ENCODE measurements around the gene C1QTNF1.

C1QTNF1 gene

DNA sequence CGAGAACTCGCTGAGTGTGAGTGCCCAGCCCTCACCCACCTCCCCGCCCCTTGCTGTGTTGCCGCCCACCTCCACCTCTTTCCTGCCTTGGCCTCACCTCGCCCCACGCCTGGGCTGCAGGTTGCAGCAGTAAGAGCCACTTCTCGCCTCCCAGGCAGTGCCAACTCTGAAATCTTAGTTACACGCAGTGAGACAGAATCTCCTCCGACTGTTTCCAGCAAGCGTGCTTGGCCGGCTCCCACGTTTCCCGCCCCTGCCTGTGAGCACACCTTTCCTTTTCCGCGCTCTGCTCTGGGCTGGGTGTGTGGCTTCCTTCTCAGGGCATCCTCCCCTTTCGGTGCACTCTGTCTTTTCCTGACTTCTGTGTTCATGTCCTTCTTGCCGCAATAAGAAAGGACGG, 56.4 kb downstream of the C1QTNF1 start:
- Histone ChIP-seq H3K27me3 (ENCODE audit: low read depth) (no peaks in the 10 kb centered on the region), H3K36me3 (replicated peaks) (peaks cover 36% of the 10 kb centered on the region), H3K9me3 (no peaks in the 10 kb centered on the region), H3K4me1 (no peaks in the 10 kb centered on the region; the same call in 1 of the 2 replicates), H3K4me3 (no peak overlapping the region)
- no peak for DNase-seq (ENCODE audit: low spot score in 2 of 2)
- in situ Hi-C loops (cut with MboI; ENCODE audit: low sequenced_read_pairs) = loop anchor here (5.0 to 10.0 kb wide), 2 partner anchors 33 to 314 kb away; no protein-coding TSS in a partner anchor

GRCh38 chr17:79080761-79081290, 56.9 kb downstream of the C1QTNF1 start:
- in situ Hi-C loops (cut with MboI; ENCODE audit: low sequenced_read_pairs) = loop anchor here (5.0 to 10.0 kb wide), 2 partner anchors 34 to 314 kb away; no protein-coding TSS in a partner anchor
- peaks cover 36% of the 10 kb centered on the region for H3K36me3 ChIP-seq (replicated peaks)
- no peaks in the 10 kb centered on the region for H3K9me3 ChIP-seq
- no peaks in the 10 kb centered on the region; the same call in 1 of the 2 replicates for H3K4me1 ChIP-seq
- H3K4me3 ChIP-seq = no peak overlapping the region
- no peak for DNase-seq (ENCODE audit: low spot score in 2 of 2)
- H3K27me3 ChIP-seq (ENCODE audit: low read depth) = no peaks in the 10 kb centered on the region

DNA sequence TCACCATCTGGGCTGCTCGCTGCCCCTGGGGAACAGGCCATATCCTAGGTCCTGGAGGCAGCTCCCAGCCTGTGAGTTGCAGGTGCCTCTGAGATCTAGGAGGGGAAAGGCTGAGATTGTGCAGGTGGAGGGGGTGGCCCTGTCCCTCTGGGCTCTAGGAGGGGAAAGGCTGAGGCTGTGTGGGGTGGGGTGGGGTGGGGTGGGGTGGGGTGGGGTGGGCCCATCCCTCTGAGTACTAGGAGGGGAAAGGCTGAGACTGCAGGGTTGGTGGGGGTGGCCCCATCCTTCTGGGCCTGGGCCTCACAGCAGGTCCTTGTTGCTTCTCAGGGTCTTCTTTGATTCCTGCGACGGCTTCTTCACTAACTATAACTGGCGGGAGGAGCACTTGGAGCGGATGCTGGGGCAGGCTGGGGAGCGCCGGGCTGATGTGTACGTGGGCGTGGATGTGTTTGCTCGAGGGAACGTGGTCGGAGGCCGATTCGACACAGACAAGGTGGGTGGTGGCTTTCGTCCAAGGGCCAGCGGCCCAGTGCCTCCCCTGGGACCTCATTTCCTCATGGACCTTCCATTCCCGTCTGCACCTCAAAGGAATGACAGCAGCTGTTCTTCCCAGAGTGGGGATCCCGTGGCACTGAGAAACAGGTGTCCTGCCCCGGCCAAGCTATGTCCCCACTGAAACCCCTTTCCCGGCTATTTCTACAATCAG, 57.8 kb downstream of the C1QTNF1 start:
- in situ Hi-C loops (cut with MboI; ENCODE audit: low sequenced_read_pairs) = loop anchor here (5.0 to 10.0 kb wide), 2 partner anchors 34 to 313 kb away; no protein-coding TSS in a partner anchor
- Histone ChIP-seq H3K9me3 (no peaks in the 10 kb centered on the region), H3K27me3 (ENCODE audit: low read depth) (no peaks in the 10 kb centered on the region), H3K36me3 (replicated peaks) (peaks cover 36% of the 10 kb centered on the region), H3K4me1 (no peaks in the 10 kb centered on the region), H3K4me3 (no peak overlapping the region)
- no peak for DNase-seq (ENCODE audit: low spot score in 2 of 2)

- no peaks in the 10 kb centered on the region for H3K9me3 ChIP-seq
- no peak overlapping the region for H3K4me3 ChIP-seq
- peaks cover 41% of the 10 kb centered on the region for H3K36me3 ChIP-seq (replicated peaks)
- in situ Hi-C loops (cut with MboI; ENCODE audit: low sequenced_read_pairs) = loop anchor here (5.0 to 10.0 kb wide), 2 partner anchors 35 to 312 kb away; no protein-coding TSS in a partner anchor
- DNase-seq (ENCODE audit: low spot score in 2 of 2) = peak in 1 of 2 experiments; percentile 77
- no peaks in the 10 kb centered on the region for H3K27me3 ChIP-seq (ENCODE audit: low read depth)
- no peaks in the 10 kb centered on the region for H3K4me1 ChIP-seq
Measured at GRCh38 chr17:79082311-79083190, 58.6 kb downstream of the C1QTNF1 start.

- H3K4me1 ChIP-seq = no peaks in the 10 kb centered on the region
- no peaks in the 10 kb centered on the region for H3K27me3 ChIP-seq (ENCODE audit: low read depth)
- H3K4me3 ChIP-seq = no peak overlapping the region
- H3K36me3 ChIP-seq (replicated peaks) = peaks cover 40% of the 10 kb centered on the region
- no peaks in the 10 kb centered on the region for H3K9me3 ChIP-seq
- in situ Hi-C loops (cut with MboI; ENCODE audit: low sequenced_read_pairs) = loop anchor here (5.0 to 10.0 kb wide), 2 partner anchors 36 to 311 kb away; no protein-coding TSS in a partner anchor
- no peak for DNase-seq (ENCODE audit: low spot score in 2 of 2)
Measured at GRCh38 chr17:79083191-79083971, 59.4 kb downstream of the C1QTNF1 start.

GRCh38 chr17:79084291-79085153, 60.6 kb downstream of the C1QTNF1 start:
- Histone ChIP-seq H3K4me1 (no peaks in the 10 kb centered on the region), H3K27me3 (ENCODE audit: low read depth) (no peaks in the 10 kb centered on the region), H3K9me3 (no peaks in the 10 kb centered on the region), H3K36me3 (replicated peaks) (peaks cover 34% of the 10 kb centered on the region), H3K4me3 (no peak overlapping the region)
- in situ Hi-C loops (cut with MboI; ENCODE audit: low sequenced_read_pairs) = loop anchor here (5.0 to 10.0 kb wide), 2 partner anchors 37 to 310 kb away; no protein-coding TSS in a partner anchor
- no peak for DNase-seq (ENCODE audit: low spot score in 2 of 2)

GRCh38 chr17:79085154-79085920, 61.4 kb downstream of the C1QTNF1 start:
- Histone ChIP-seq H3K4me3 (no peak overlapping the region), H3K27me3 (ENCODE audit: low read depth) (no peaks in the 10 kb centered on the region), H3K9me3 (no peaks in the 10 kb centered on the region), H3K4me1 (no peaks in the 10 kb centered on the region), H3K36me3 (replicated peaks) (peaks cover 30% of the 10 kb centered on the region)
- no peak for DNase-seq (ENCODE audit: low spot score in 2 of 2)
- in situ Hi-C loops (cut with MboI; ENCODE audit: low sequenced_read_pairs) = loop anchor here (10.0 kb wide), 1 partner anchor 309 kb away; no protein-coding TSS in a partner anchor

DNA sequence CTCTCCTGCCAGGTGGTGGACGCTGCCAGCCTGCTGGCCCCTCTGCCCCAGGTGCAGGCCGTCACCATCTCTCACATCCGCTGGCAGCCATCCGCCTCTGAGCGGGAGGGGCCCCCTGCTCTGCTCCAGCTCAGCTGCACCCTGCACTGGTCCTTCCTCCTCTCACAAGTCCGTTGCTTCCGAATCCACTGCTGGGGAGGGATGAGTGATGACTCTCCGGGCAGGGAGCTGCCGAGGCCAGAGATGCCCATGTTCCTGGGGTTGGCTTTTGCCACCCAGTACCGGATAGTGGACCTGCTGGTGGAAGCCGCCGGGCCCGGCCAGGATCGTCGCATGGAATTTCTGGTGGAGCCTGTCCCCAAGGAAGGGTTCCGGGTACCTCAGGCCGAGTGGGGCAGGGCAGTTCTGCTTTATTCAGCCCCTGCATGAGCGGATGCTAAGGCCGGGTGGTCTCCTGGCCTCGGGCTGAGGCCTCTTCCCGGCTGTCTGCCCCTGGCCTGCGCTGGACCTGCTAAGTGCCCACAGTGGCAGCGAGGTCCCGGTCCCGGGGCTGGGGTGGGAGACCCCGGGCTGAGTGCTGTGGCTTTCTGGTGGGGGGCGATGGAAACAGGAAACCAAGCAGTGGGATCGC, 62.1 kb downstream of the C1QTNF1 start:
- no peaks in the 10 kb centered on the region for H3K4me1 ChIP-seq
- H3K9me3 ChIP-seq = no peaks in the 10 kb centered on the region
- in situ Hi-C loops (cut with MboI; ENCODE audit: low sequenced_read_pairs) = loop anchor here (10.0 kb wide), 1 partner anchor 309 kb away; no protein-coding TSS in a partner anchor
- no peak for DNase-seq (ENCODE audit: low spot score in 2 of 2)
- no peaks in the 10 kb centered on the region for H3K27me3 ChIP-seq (ENCODE audit: low read depth)
- peaks cover 30% of the 10 kb centered on the region for H3K36me3 ChIP-seq (replicated peaks)
- no peak overlapping the region for H3K4me3 ChIP-seq

GRCh38 chr17:79086609-79087427, 62.8 kb downstream of the C1QTNF1 start:
- Histone ChIP-seq H3K36me3 (replicated peaks) (peaks cover 29% of the 10 kb centered on the region), H3K4me3 (no peak overlapping the region), H3K4me1 (no peaks in the 10 kb centered on the region), H3K27me3 (ENCODE audit: low read depth) (no peaks in the 10 kb centered on the region), H3K9me3 (no peaks in the 10 kb centered on the region)
- in situ Hi-C loops (cut with MboI; ENCODE audit: low sequenced_read_pairs) = loop anchor here (10.0 kb wide), 1 partner anchor 308 kb away; no protein-coding TSS in a partner anchor
- DNase-seq (ENCODE audit: low spot score in 2 of 2) = no peak

DNA sequence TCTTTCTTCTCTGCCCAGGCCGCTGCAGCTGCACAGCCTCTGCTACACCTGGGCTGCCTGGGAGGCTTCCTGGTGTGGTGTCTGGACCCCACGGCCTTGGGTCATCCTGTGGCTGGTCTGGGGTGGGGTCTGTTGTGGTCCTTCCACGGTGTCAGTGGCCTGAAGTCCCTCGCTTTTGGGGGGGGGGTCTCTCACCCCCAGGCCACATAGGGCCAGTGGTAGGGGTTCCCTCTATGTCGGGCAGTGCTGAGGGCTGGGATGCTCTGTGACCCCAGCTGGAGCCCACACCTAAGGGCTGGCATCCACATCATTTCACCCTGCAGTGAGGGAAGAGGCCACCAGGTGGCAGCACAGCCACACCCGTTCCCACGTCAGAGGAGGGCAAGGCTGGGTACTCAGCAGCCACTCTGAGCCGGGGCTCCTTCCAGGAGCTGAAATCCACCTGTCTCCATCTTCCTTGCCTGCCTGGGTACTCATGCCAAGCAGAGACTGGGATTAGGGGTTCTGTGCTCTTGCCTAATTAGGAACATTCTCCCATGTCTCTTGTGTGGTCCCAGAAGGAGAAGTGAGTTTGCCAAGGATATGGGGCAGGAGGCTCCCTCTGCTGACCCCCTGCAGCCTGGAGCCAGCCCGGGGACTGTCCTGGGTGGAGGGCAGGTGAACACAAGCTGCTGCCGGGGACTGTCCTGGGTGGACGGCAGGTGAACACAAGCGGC, 63.6 kb downstream of the C1QTNF1 start:
- Histone ChIP-seq H3K27me3 (ENCODE audit: low read depth) (no peaks in the 10 kb centered on the region), H3K36me3 (replicated peaks) (peaks cover 22% of the 10 kb centered on the region), H3K4me1 (no peaks in the 10 kb centered on the region), H3K9me3 (no peaks in the 10 kb centered on the region), H3K4me3 (no peak overlapping the region)
- in situ Hi-C loops (cut with MboI; ENCODE audit: low sequenced_read_pairs) = loop anchor here (10.0 kb wide), 1 partner anchor 307 kb away; no protein-coding TSS in a partner anchor
- peak; percentile 34 to 84 for DNase-seq (ENCODE audit: low spot score in 2 of 2)
